NCI-H748 (cell line): ENCODE results near the gene ZNF286A.
"Not testable (repeated sequence)": the region's sequence is repeated elsewhere in the genome, so short reads cannot be mapped to it uniquely, and the experiment has no call there.

Source experiments
- DNase-seq: peaks from one replicate; lab custom pipeline; 2025; ENCODE audit not compliant: unreplicated experiment; lab: John Stamatoyannopoulos, UW

ZNF286A gene

DNA sequence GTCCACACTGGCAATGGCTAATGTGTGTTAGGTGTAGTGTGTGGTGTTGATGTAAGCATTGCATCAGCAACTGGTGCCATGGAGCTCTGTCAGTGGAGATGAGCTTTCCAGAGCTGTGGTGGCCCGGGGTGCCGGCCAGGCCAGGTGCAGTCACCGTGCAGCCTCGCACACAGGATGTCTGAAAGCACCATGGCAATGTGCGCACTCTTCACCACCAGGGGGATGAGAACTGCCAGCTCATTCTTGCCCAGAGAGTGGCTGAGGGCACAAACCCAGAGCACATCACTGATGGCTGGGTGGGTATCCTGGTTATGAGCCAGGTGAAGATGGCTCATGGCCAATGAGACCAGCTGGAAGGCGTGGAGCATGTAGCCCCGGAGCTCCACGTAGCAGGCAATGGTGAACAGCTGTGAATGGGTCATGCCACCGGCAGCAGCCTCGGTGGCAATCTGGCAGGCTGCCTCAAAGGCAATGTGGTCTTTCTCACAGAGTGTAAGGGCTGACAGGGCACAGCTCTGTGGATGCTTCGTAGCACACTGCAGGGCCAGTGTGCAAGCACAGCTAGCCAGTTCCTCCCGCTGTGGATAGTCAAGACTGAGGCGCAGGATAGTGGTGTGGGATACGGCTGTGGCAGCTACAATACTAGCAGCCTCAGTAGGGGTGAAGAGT is 69.4 kb downstream of the ZNF286A start:
- not testable (repeated sequence) for DNase-seq
